NCI-H1105 treated with DMSO at 0.1 percent for 48 hours (cell line): ENCODE data around the gene OGFOD3.
"Not testable (repeated sequence)": the region's sequence is repeated elsewhere in the genome, so short reads cannot be mapped to it uniquely, and the experiment has no call there.

Experiments used
- DNase-seq: peaks from one replicate; lab custom pipeline; 2025; lab: John Stamatoyannopoulos, UW

The OGFOD3 gene

GRCh38 chr17:82433560-82434215 lies 15.3 kb upstream of the OGFOD3 start:
- no peak for DNase-seq

GRCh38 chr17:82432017-82432416 lies 13.6 kb upstream of the OGFOD3 start:
- no peak for DNase-seq

- no peak for DNase-seq
Observed at GRCh38 chr17:82429824-82430223, 11.4 kb upstream of the OGFOD3 start.

- no peak for DNase-seq
Observed at GRCh38 chr17:82428546-82428945, 10.2 kb upstream of the OGFOD3 start.

GRCh38 chr17:82424863-82425159 lies 6.4 kb upstream of the OGFOD3 start:
- no peak for DNase-seq

- no peak for DNase-seq
Observed at GRCh38 chr17:82424001-82424862, 5.8 kb upstream of the OGFOD3 start.

GRCh38 chr17:82419540-82419939 lies 1.2 kb upstream of the OGFOD3 start:
- DNase-seq = no peak

- DNase-seq = no peak
Observed at GRCh38 chr17:82416771-82417170, 1.6 kb downstream of the OGFOD3 start.

GRCh38 chr17:82416264-82416663 lies 2.1 kb downstream of the OGFOD3 start:
- DNase-seq = no peak

GRCh38 chr17:82415786-82416185 lies 2.6 kb downstream of the OGFOD3 start:
- no peak for DNase-seq

- DNase-seq = no peak
Observed at GRCh38 chr17:82415336-82415735, 3.0 kb downstream of the OGFOD3 start.

- DNase-seq = no peak
Observed at GRCh38 chr17:82414548-82415281, 3.7 kb downstream of the OGFOD3 start.

- DNase-seq = peak; percentile 44
Observed at GRCh38 chr17:82412535-82413520, 5.6 kb downstream of the OGFOD3 start.

GRCh38 chr17:82412081-82412480 lies 6.3 kb downstream of the OGFOD3 start:
- not testable (repeated sequence) for DNase-seq

GRCh38 chr17:82411396-82412053 lies 6.9 kb downstream of the OGFOD3 start:
- DNase-seq = no peak

GRCh38 chr17:82410014-82410716 lies 8.2 kb downstream of the OGFOD3 start:
- DNase-seq = no peak

GRCh38 chr17:82408938-82409318 lies 9.5 kb downstream of the OGFOD3 start:
- no peak for DNase-seq

- no peak for DNase-seq
Observed at GRCh38 chr17:82408288-82408937, 10.0 kb downstream of the OGFOD3 start.

- no peak for DNase-seq
Observed at GRCh38 chr17:82407255-82407654, 11.1 kb downstream of the OGFOD3 start.

GRCh38 chr17:82406131-82406671 lies 12.2 kb downstream of the OGFOD3 start:
- DNase-seq = no peak
